AG04449 (cell line): ENCODE results near the gene CFAP20.
A peak's percentile ranks its signal among the peaks of the same experiment; 100 is the strongest.

Experiments
- CTCF ChIA-PET: fragments of 350-600 bp; formaldehyde crosslinking; extraction: SDS; loops from one replicate; lab custom pipeline; 2021; ENCODE audit warnings: antibody characterized with exemption; lab: Yijun Ruan, JAX
- POLR2A ChIA-PET: fragments of 400-600, 350-600 bp; formaldehyde crosslinking; extraction: SDS; loops from one replicate; lab custom pipeline; 2020; ENCODE audit warnings: antibody characterized with exemption, inconsistent platforms; lab: Yijun Ruan, JAX
- DNase-seq: peaks from one replicate; pipeline ENCODE4 v3.0.0-alpha.2; 2010; ENCODE audit warnings: low read depth, low spot score
- H3K4me3 ChIP-seq: 2 replicates; pipeline ENCODE4 v1.5.1; 2011; ENCODE audit warnings: low read depth, mild to moderate bottlenecking, control low read depth, low read length
- CTCF ChIP-seq: IDR thresholded peaks from one replicate; pipeline ENCODE4 v1.5.1; 2011; ENCODE audit warnings: mild to moderate bottlenecking, moderate library complexity, low read length, control low read depth, inconsistent platforms; ENCODE audit not compliant: insufficient read depth; ENCODE audit errors: missing control alignments

CFAP20 gene

GRCh38 chr16:58129097-58129936 is at the start of gene CFAP20:
CFAP20 (minus strand) TSS chr16:58129381; CDS start chr16:58129115, 266 bp downstream.
- ChIA-PET CTCF (interaction anchor here (0.6 to 1.5 kb wide), 5 partner anchors 16 to 533 kb away, joined by 3 to 5 read pairs (median 3); no protein-coding TSS in a partner anchor), POLR2A (interaction anchor here (0.8 to 1.4 kb wide), 5 partner anchors 10 to 230 kb away, joined by 3 to 4 read pairs (median 4); no protein-coding TSS in a partner anchor)
- H3K4me3 ChIP-seq: peak within 1 kb of the TSS; percentile 96
- DNase-seq: peak; percentile 100
- TF ChIP-seq CTCF: no peak

GRCh38 chr16:58177353-58177710 is 48.2 kb upstream of the CFAP20 start:
- CTCF ChIA-PET: interaction anchor here (1.1 to 1.2 kb wide), 2 partner anchors 16 to 21 kb away, joined by 3 to 4 read pairs; no protein-coding TSS in a partner anchor

GRCh38 chr16:58176608-58177352 is 47.6 kb upstream of the CFAP20 start:
- ChIA-PET POLR2A (no interaction called here), CTCF (interaction anchor here (1.1 to 1.2 kb wide), 2 partner anchors 17 to 22 kb away, joined by 3 to 4 read pairs; no protein-coding TSS in a partner anchor)
- DNase-seq: no peak
- no peak for TF ChIP-seq CTCF
- H3K4me3 ChIP-seq: no peak overlapping the region

More at GRCh38 chr16:58177353-58177710, 48.2 kb upstream of the CFAP20 start:
- no peak overlapping the region for H3K4me3 ChIP-seq
- TF ChIP-seq CTCF: no peak
- POLR2A ChIA-PET: no interaction called here
- no peak for DNase-seq

DNA sequence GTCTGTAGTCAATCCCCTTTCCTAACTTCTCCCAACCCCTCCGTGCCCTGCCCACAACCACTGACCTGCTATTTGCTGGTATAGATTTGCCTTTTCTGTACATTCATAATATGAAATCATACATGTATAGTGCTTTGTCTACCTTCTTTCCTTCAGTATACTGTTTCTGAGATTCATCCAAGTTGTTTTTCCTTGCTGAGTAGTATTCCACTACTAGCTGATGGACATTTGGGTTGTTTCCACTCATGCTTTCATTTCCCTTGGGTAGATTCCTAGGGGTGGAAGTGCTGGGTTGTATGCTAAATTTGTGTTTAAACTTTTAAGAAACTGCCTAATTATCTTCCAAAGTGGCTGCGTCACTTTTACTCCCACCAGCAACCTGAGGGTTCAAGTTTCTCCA is 41.0 kb upstream of the CFAP20 start:
- no peak for DNase-seq
- TF ChIP-seq CTCF: no peak
- ChIA-PET CTCF (interaction anchor here (1.3 kb wide), 1 partner anchor 48 kb away, joined by 4 read pairs; no protein-coding TSS in a partner anchor), POLR2A (no interaction called here)
- H3K4me3 ChIP-seq: no peak overlapping the region

DNA sequence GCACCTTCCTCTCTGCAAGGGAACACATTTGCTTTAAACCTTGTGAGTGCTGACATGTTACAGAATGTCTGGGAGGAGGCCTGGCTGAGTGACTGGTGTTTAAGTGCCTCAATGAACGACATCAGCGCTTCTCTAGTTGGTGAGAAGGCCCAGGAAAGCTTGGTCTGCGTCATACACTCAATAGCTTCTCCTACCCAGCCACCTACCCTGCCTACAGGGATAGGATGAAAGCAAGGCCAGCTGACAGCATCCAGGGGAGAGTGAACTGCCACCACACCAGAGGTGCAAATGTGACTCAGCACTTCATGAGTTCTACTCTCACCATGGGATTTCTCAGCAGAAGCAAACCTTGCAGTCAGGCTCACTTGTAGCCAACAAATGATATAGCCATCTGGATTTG is 31.7 kb upstream of the CFAP20 start:
- DNase-seq: no peak
- no peak overlapping the region for H3K4me3 ChIP-seq
- ChIA-PET CTCF (interaction anchor here (0.6 kb wide), 1 partner anchor 539 kb away, joined by 4 read pairs; no protein-coding TSS in a partner anchor), POLR2A (no interaction called here)
- TF ChIP-seq CTCF: no peak

GRCh38 chr16:58158725-58159124 is 29.5 kb upstream of the CFAP20 start:
- ChIA-PET POLR2A (no interaction called here), CTCF (no interaction called here)
- TF ChIP-seq CTCF: no peak
- no peak overlapping the region for H3K4me3 ChIP-seq
- DNase-seq: no peak
